ENCODE results near the gene BDKRB2.

DNA sequence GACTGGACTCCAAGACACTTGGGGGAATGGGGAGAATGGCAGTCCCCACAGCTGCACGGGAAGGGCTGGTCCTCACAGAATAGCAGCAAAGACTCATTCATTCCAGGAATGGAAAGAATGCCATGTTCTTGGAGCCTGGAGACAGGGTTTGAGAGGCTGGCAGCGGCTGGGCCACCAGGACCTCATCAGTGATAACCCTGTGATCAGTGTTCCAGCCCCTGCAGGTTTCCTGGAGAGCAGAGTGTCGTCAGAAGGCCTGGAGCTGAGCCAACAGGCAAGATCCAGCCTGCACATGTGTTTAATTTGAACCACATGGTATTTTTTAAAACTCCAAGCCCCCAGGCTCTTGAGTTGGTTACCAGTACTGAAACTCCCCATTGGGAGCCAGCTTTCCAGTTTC, 62.7 kb downstream of the BDKRB2 start:
- TF ChIP-seq, protein P1, sequence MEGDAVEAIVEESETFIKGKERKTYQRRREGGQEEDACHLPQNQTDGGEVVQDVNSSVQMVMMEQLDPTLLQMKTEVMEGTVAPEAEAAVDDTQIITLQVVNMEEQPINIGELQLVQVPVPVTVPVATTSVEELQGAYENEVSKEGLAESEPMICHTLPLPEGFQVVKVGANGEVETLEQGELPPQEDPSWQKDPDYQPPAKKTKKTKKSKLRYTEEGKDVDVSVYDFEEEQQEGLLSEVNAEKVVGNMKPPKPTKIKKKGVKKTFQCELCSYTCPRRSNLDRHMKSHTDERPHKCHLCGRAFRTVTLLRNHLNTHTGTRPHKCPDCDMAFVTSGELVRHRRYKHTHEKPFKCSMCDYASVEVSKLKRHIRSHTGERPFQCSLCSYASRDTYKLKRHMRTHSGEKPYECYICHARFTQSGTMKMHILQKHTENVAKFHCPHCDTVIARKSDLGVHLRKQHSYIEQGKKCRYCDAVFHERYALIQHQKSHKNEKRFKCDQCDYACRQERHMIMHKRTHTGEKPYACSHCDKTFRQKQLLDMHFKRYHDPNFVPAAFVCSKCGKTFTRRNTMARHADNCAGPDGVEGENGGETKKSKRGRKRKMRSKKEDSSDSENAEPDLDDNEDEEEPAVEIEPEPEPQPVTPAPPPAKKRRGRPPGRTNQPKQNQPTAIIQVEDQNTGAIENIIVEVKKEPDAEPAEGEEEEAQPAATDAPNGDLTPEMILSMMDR (IDR thresholded peaks at IDR 0.05; ENCODE audit: low read length): no peak
- TF ChIP-seq EZH2phosphoT487 (IDR thresholded peaks at IDR 0.05; ENCODE audit: low read length): no peak
- no peak for TF ChIP-seq EZH2 (optimal IDR thresholded peaks at IDR 0.05; ENCODE audit: low read depth, low read length)
